PFSK-1 (cell line): ENCODE measurements around the gene ADAT3.

Experiments
- FOXP2 ChIP-seq: optimal IDR thresholded peaks from 2 replicates; pipeline ENCODE3; 2011; ENCODE audit warnings: borderline replicate concordance, control low read depth, inconsistent platforms; ENCODE audit not compliant: insufficient read depth; ENCODE audit errors: extremely low read length, extremely low read depth
- POLR2AphosphoS5 ChIP-seq: IDR thresholded peaks from 2 replicates; pipeline ENCODE4 v1.6.1; 2012; ENCODE audit warnings: low read depth, mild to moderate bottlenecking, control low read depth, low read length, moderate library complexity
- REST ChIP-seq, 2 experiments: IDR thresholded peaks; 2 replicates each; pipeline versions ENCODE4 v1.6.1 to v1.8.0; 2011 to 2012; ENCODE audit warnings: low read depth in 2 of 2, low read length in 2 of 2, control low read depth in 1 of 2, inconsistent platforms in 1 of 2, mild to moderate bottlenecking in 1 of 2, moderate library complexity in 1 of 2; ENCODE audit not compliant: insufficient read depth in 1 of 2
- SIN3A ChIP-seq: IDR thresholded peaks from 2 replicates; pipeline ENCODE4 v1.6.1; 2012; ENCODE audit warnings: mild to moderate bottlenecking, low read length, moderate library complexity, borderline replicate concordance; ENCODE audit not compliant: insufficient read depth
- TAF1 ChIP-seq: IDR thresholded peaks from 2 replicates; pipeline ENCODE4 v1.6.1; 2012; ENCODE audit warnings: low read length, control low read depth, borderline replicate concordance; ENCODE audit not compliant: insufficient read depth

ADAT3 gene

GRCh38 chr19:1862424-1863327 lies 42.5 kb upstream of the ADAT3 start:
- TF ChIP-seq SIN3A: peak; percentile 35; the same call in 1 of the 2 replicates
- no peak for TF ChIP-seq POLR2AphosphoS5
- TF ChIP-seq TAF1: no peak
- TF ChIP-seq FOXP2: no peak
- TF ChIP-seq REST (IDR thresholded peaks at IDR 0.05; ENCODE audit: insufficient read depth in 1 of 2, low read depth in 2 of 2, low read length in 2 of 2): no peak

GRCh38 chr19:1863328-1863637 lies 41.9 kb upstream of the ADAT3 start, which contains the start of gene KLF16:
Gene KLF16 (minus strand): TSS chr19:1863579. CDS start chr19:1863497, 82 bp downstream.
- TF ChIP-seq REST (IDR thresholded peaks at IDR 0.05; ENCODE audit: insufficient read depth in 1 of 2, low read depth in 2 of 2, low read length in 2 of 2): no peak

GRCh38 chr19:1863638-1864479 lies 41.3 kb upstream of the ADAT3 start:
- no peak for TF ChIP-seq REST (IDR thresholded peaks at IDR 0.05; ENCODE audit: insufficient read depth in 1 of 2, low read depth in 2 of 2, low read length in 2 of 2)
- no peak for TF ChIP-seq TAF1
- TF ChIP-seq FOXP2: no peak
- 0 out of 2 replicates have a peak, but pooled peaks have one; percentile 34 for TF ChIP-seq POLR2AphosphoS5
- peak; percentile 96; the same call in 1 of the 2 replicates for TF ChIP-seq SIN3A

GRCh38 chr19:1864480-1865171 lies 40.6 kb upstream of the ADAT3 start:
- TF ChIP-seq TAF1 (no peak), FOXP2 (peak; percentile 94)

GRCh38 chr19:1865172-1866010 lies 39.8 kb upstream of the ADAT3 start:
- TF ChIP-seq REST (IDR thresholded peaks at IDR 0.05; ENCODE audit: insufficient read depth in 1 of 2, low read depth in 2 of 2, low read length in 2 of 2) (no peak), TAF1 (no peak), POLR2AphosphoS5 (no peak), SIN3A (no peak), FOXP2 (no peak)
